Stimulated activated CD4-positive, alpha-beta T cell treated with anti-CD3 and anti-CD28 coated beads, Interleukin-15, amount 100 ng/mL, for 1 hour (primary cell): ENCODE measurements around the gene DNAH9.

Experiments used
- DNase-seq, 2 donors: peaks; one replicate each; pipeline ENCODE4 v3.0.0-alpha.2; 2020; ENCODE audit warnings: low read depth in 1 of 2, low spot score in 1 of 2

The DNAH9 gene, protein sequence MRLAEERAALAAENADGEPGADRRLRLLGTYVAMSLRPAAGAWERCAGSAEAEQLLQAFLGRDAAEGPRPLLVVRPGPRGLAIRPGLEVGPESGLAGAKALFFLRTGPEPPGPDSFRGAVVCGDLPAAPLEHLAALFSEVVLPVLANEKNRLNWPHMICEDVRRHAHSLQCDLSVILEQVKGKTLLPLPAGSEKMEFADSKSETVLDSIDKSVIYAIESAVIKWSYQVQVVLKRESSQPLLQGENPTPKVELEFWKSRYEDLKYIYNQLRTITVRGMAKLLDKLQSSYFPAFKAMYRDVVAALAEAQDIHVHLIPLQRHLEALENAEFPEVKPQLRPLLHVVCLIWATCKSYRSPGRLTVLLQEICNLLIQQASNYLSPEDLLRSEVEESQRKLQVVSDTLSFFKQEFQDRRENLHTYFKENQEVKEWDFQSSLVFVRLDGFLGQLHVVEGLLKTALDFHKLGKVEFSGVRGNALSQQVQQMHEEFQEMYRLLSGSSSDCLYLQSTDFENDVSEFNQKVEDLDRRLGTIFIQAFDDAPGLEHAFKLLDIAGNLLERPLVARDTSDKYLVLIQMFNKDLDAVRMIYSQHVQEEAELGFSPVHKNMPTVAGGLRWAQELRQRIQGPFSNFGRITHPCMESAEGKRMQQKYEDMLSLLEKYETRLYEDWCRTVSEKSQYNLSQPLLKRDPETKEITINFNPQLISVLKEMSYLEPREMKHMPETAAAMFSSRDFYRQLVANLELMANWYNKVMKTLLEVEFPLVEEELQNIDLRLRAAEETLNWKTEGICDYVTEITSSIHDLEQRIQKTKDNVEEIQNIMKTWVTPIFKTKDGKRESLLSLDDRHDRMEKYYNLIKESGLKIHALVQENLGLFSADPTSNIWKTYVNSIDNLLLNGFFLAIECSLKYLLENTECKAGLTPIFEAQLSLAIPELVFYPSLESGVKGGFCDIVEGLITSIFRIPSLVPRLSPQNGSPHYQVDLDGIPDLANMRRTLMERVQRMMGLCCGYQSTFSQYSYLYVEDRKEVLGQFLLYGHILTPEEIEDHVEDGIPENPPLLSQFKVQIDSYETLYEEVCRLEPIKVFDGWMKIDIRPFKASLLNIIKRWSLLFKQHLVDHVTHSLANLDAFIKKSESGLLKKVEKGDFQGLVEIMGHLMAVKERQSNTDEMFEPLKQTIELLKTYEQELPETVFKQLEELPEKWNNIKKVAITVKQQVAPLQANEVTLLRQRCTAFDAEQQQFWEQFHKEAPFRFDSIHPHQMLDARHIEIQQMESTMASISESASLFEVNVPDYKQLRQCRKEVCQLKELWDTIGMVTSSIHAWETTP (N-terminal part only)

DNA sequence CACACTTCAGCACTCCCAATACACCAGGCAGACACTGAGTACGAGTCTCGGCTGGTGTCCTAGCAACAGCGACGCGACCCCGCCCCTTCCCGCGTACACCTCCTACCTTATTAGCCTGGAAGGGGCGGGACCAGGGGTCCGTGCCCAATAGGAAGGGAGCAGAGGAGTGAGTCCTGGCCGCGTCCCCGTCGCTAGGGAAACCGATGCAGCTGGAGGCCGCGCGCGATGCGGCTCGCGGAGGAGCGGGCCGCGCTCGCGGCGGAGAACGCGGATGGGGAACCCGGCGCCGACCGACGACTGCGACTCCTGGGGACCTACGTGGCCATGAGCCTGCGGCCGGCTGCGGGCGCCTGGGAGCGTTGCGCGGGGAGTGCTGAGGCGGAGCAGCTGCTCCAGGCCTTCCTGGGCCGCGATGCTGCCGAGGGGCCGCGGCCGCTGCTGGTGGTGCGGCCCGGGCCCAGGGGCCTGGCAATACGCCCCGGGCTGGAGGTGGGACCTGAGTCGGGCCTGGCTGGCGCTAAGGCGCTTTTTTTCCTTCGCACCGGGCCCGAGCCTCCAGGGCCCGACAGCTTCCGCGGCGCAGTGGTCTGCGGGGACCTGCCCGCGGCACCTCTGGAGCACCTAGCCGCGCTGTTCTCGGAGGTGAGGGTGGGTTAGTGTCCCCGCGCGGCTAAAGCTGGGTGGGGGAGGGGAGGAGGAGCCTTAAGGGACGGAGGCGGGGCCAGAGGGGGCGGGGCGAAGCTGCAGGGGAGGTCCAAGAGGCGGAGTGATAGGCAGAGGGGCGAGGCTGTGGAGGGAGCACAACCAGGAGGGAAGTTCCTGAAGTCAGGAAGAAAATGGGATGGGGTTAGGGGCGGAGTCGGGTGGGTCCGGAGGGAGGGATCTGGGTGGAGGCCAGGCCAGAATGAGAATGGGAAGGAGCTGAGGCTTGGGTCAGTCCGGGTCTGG lies at the start of gene DNAH9:
TSS of gene DNAH9 (plus strand) at position 197 of the 948 bp plus-strand sequence. CDS start at position 226, 29 bp downstream.
- DNase-seq = no peak

DNA sequence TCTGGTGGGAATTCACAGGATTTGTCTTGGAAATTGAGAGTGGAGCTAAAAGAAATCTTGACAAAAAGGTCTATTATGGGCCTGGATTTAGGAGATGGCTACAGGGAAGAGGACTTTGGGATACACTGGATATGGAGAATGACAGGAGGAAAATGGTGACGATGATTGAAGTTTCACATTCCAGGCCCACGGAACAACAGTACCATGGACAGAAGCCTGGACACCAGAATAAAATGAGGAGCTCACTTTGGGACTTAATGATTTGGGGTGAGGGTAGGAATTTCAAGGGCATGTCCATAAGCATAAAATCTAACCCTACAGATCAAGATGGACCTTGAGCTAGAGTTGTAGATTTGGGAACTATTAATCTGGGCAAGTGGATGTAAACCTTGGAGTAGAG lies 47.8 kb upstream of the DNAH9 start:
- no peak for DNase-seq

DNA sequence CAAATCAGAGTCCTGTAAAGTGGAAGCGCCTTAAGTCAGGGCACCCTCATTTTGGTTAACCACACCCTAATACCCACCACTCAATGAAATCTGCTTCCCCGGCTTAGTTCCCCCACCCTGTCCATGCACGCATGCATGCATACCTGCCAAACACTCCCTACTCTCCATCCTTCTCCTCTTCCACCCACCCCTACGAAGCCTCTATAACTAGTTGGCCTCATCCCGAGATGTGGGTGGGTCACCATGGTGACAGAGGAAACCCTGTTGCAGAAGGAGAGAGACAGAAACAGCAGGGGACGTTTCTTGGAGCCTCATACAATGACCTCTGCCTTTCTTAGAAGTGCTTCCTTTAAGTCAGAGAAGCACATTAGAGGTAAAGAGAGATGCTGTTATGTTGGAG lies 46.8 kb upstream of the DNAH9 start:
- no peak for DNase-seq

DNA sequence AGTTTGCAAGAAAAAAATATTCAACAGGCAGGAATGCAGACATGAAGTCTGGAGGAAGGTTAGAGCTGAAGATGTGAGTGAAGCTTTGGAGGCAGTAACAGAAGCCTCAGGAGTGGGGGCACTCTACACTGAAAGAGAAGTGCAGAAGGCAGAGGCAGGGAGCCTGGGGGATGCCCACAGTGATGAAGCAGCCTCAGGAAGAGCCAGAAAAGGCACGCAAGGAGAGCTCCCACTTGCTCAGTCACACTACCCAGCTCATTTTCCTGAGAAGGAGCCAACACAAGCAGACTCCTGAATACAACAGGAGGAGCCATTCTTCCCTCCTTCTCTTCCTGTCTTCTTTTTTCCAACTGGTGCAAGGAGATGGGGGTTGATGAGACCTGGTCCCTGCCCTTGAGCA lies 45.1 kb upstream of the DNAH9 start:
- no peak for DNase-seq

DNA sequence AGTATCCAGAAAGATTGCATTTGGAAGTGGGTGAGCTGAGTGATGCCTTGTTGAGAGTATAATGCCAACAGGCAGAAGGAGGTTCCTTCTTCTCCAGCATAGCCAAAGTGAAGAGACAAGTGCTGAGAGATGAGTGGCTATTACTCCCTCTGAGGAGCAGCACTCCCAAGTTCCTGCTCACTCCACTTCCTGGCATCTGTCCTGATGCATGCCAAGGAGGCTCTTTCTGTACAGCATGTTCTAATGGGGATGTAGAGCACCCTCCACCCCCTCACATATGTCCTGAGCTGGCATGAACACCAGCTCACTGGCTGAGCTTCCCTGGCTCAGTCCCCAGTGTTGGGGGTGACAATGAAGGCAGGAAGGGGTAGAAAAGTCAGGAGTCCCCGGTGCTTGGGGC lies 44.2 kb upstream of the DNAH9 start:
- DNase-seq = no peak

DNA sequence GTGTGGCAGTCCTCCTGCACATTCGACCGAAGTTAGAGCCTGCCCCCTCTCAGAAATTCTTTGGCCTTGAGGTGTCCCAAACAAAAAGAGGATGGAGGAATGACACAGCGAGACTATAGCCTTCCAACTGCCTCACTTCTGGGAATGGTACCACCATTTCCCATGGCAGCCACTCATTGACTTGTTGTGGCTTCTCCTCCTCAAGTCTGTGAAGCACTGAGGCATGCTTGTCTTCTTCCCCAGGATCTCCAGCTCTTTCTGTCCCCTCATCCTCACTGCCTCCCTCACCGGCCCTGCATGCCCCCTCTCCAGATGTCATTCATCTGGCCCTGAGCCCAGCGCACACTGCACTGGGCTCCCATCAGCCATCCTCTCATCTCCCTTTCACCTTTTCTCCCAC lies 43.7 kb upstream of the DNAH9 start:
- DNase-seq = no peak

DNA sequence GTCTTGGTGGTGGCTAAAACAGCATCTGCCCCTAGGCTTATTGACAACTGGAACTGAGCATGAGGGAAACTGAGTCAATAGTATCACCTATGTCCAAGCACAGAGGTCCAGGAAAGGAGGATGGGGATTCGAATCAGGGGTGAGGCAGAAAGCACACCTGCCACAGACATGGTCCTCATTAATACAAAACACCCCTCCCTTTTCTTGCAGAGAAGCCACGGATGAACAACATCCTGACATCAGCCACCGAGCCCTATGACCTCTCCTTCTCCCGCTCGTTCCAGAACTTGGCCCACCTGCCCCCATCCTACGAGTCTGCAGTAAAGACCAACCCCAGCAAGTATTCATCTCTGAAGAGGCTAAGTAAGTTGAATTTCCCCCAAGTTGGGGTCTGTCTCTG lies 42.7 kb upstream of the DNAH9 start:
- DNase-seq = no peak

DNA sequence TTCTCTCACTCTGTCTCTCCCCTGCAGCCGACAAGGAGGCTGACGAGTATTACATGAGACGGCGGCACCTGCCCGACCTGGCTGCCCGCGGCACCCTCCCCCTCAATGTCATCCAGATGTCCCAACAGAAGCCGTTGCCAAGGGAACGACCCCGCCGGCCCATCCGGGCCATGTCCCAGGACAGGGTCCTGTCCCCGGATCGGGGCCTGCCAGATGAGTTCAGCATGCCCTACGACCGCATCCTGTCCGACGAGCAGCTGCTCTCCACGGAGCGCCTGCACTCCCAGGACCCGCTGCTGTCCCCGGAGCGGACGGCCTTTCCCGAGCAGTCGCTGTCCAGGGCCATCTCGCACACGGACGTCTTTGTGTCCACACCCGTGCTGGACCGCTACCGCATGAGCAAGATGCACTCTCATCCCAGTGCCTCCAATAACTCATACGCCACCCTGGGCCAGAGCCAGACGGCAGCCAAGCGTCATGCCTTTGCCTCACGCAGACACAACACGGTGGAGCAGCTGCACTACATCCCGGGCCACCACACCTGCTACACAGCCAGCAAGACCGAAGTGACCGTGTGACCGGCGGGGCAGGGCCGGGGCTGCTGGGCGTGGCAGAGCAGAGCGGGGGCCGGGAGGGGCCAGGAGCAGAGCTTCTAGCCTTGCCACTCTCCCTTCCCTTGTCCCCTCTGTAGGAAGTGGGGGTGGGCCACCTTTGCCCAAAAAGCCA lies 40.4 kb upstream of the DNAH9 start:
- DNase-seq = no peak

DNA sequence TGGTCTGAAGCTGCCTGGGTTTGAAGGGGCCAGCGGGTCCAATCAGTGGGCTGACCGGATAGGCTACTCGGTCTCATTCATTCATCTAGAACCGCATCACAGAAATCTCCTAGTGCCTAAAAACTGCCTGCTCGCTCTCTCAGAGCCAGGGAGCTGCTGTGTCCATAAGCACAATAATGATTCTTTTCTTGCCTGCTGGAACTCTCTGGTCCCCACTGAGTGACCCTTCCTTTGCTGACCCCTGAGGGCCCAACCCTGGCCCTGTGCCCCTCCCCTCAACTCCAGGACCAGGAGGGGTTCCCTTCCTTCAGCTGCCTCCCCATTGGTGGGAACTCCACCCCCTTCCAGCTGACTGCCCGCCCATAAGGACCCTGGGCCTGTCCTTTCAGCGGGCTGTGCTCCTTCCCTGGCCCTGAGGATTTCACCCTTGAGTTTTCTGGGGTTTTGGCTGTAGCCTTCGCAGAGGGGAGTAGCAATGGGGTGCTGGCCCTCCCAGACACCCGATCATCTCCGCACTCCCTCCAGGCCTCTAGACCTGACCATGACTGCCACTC lies 39.5 kb upstream of the DNAH9 start:
- no peak for DNase-seq

DNA sequence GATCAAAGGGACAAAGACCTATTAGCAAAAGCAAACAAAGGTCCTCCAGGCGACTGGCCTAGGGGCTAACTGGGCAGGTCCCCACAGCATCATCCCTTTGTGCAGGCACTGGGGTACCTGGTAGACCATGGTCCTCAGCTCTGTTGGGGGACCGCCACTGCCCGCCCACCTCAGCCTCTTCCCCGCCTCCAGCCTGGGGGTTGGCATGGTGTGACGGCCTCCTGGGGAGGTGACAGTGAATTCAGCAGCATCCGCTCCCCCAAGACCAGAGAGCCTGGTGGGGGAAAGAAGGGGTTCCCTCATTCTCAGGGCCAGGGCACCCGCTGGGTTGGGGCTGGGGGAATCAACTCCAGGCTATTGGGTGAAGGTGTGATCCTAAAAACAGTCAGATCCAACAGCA lies 38.7 kb upstream of the DNAH9 start:
- DNase-seq = no peak

DNA sequence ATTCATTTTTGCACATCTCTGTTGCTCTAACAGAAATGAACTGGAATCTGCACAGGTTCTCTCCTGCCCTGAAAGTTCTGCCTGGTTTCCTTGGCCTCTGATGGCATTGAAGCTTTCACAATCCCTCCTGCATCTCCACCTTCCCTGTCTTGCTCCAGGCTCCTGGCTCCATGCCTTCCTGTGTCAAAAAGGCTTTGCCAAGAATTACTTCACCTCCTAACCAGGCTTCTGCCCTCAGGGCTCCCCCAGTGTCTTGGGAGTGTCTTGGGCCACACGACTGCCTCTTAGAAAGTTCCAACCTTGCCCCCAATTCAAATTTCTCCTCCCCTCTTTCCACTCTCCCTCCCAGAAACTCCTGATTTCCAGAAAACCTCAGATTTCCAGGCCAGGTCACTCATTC lies 37.0 kb upstream of the DNAH9 start:
- no peak for DNase-seq

DNA sequence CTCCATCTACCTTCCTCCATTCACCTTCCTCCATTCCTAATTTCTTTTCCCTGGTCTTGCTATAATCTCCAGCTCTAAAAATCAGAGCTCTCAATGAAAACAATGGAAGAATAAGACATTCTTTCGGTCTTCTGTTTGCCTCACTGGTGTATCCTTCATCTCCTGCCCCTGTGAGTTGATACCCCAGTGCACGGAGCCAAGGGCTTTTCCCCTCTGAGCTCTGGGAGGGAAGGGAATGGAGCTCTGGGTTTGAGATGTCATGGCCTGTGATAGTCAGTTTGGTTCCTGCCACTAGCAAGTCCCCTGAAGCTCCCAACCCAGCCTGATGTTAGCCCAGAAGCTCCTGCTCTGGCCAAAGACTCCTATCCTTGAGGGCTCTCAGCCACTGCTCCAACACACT lies 36.6 kb upstream of the DNAH9 start:
- DNase-seq = no peak

DNA sequence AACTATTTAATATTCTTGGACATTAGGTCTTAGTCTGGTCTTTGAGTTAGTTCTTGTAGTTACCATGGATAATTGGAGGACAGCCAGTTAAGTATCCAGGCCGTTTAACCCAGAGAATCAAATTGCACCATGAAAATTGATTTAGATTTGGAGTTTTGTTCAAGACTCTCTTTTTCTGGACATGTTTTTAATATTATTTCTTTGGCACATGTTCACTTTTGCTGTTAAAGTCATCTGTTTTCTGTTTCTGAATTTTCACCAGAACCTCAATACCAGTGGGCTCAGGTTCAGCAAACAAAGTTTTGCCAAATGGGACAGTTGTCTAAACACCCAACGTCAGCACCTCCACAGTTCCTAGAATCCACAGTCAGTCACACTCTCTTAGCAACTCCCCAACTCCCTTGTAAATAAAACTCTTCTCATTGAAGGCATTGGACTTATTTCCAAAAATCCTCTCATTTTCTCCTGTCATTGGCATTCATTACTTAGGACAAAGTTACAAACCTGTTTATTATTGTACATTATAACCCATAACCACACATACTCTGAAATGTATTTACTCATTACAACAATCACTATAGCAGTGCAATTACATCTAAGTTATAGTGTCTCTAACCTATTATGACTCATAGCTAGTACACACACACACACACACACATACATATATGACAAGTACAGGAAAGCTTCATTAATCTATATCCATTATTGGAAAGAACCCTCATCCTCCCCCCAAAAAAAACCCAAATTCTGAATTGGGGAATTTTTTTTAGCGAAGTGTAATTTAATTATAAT lies 33.5 kb upstream of the DNAH9 start:
- DNase-seq = no peak

DNA sequence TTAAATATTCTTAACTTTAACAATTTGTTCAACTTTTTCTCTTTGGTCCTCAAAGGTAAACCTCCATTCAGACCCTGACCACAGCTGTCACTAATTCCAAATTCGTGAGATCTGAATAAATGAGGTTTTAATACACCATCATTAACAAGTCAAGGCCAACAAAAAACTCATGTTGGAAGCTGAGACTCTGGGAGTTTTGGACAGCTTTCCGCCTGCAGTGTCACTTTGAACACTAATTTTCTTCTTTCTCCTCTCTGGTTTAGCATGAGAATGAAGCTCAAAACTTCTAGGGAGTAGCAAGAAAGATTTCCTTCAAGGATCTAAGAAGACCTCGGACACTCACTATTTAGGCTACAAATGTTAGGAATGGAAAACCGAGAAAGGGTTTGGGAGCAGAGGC lies 32.7 kb upstream of the DNAH9 start:
- DNase-seq = no peak

DNA sequence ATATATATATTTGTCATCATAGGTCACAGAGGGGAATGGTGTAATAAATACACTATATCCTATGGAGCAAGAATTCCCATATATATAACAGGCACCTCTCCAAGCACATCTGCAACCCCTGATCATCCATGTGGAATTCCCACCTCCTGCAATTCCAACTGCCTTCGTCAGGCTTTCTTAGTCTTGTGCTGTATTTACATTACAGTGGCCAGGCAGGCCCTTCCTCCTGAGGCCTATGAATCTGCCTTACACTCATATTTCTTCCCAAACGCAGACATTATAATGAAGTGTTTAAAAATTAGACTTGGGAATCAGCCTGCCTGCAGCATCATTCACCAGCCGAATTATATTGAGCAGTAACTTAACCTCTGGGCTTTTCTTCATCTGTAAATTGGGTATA lies 19.3 kb upstream of the DNAH9 start:
- DNase-seq = no peak

DNA sequence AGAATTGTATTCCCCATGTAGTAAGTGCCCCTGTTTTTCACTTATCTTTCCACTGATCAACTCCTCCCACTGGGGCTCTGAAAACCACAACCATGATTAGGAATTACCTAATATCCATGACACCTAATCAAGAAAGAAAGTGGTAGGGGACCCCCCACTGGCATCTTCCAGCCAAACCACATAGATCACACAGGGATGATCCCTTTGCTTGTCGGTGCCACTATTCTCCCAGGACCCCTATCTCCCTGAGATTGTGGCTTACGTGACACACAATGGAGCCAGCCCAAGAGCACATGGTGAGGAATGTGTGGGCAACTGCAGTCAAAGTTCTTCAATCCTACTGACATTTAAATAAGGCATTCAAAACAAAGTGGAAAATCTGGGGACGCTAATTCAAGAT lies 17.6 kb upstream of the DNAH9 start:
- DNase-seq = no peak

DNA sequence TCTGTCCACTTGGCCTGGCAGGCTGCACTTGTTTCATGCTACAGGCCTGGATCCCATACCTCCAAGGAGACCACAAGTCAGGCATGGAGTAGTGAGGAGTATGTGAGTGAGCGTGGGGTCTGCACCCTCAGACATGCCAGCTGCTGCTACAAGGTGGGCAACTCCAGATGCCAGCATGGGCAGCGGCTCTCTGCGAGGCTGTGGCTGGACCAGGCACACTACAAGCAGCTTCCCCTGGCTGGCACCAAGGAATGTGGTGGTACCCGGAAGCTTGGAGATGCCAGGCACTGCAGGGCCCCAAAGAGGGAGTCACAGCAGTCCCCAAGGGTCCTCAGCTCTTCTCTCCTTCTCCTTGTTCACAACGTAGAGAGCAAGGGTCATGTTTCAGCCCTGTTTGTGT lies 16.1 kb upstream of the DNAH9 start:
- DNase-seq = no peak

DNA sequence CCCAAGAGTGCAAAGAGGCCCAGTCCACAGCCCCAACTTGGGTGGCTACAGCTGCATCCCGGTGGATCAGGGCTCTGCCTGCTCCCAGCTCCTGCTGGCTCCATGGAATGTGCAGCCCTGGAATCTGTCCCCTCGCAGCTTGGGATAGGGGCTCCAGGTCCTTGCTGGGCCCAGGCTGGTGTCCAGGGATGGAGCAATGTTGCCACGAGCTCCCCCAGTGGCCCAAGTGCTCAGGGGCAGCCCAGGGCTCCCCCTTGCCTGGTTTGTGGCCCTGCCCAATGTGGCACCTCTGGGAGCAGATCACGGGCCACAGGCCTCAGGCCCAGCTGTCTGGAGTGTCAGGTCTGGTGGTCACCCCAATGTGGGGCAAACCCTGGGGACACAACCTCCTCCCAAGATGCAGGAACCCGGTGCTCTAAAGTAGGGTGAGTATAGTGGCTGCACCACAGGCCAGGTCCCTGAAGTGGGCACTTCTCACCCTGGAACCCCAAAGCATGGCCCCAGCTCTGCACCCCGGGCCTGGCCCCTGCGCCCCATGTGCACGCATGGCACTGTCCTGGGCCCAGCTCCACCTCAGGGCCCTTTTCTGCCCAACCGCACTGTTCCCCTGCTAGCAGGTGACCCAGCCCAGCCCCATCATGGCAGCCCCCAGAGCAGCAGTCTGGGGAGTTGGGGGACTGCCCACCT lies 14.8 kb upstream of the DNAH9 start:
- no peak for DNase-seq
